Sigmoid colon (tissue), 7 donors: ENCODE measurements around the gene JDP2. TPM values are rescaled to one million over a fixed set of nuclear protein-coding genes. Genes with fewer than 3 reads are reported as not detected.

Source experiments
- DNase-seq: peaks from one replicate; pipeline ENCODE4 v3.0.0-alpha.2; 2019
- H3K27ac ChIP-seq, 4 donors: fragments of 200-600 bp; sonication (generic); one replicate each; pipeline ENCODE4 v1.5.1; 2016 to 2019; ENCODE audit warnings: mild to moderate bottlenecking in 1 of 4
- H3K27me3 ChIP-seq, 3 donors: fragments of 200-600 bp; sonication (generic); one replicate each; pipeline ENCODE4 v1.5.1; 2019; ENCODE audit warnings: mild to moderate bottlenecking in 1 of 3
- H3K36me3 ChIP-seq, 4 donors: fragments of 200-600 bp; sonication (generic); one replicate each; pipeline ENCODE4 v1.5.1; 2016 to 2019
- H3K4me1 ChIP-seq, 4 donors: fragments of 200-600 bp; sonication (generic); one replicate each; pipeline ENCODE4 v1.5.1; 2017 to 2019
- H3K4me3 ChIP-seq, 4 donors: fragments of 200-600 bp; sonication (generic); one replicate each; pipeline ENCODE4 v1.5.1; 2017 to 2019; ENCODE audit warnings: mild to moderate bottlenecking in 2 of 4, moderate library complexity in 1 of 4
- H3K9me3 ChIP-seq, 4 donors: fragments of 200-600 bp in 3 of 4; sonication (generic) in 3 of 4; one replicate each; pipeline versions ENCODE4 v1.5.1 to v1.6.1; 2013 to 2019
- CTCF ChIP-seq, 4 experiments: fragments of 450-650 bp in 3 of 4; fragments of 200-600 bp in 1 of 4; IDR thresholded peaks; one replicate each; pipeline ENCODE4 v1.5.1; 2016 to 2019; ENCODE audit warnings: antibody characterized with exemption in 4 of 4, mild to moderate bottlenecking in 3 of 4, moderate library complexity in 2 of 4
- EP300 ChIP-seq, 4 donors: sonication (generic); formaldehyde crosslinking; IDR thresholded peaks; one replicate each; pipeline ENCODE4 v1.6.1; 2017; ENCODE audit warnings: antibody characterized with exemption in 4 of 4
- POLR2A ChIP-seq, 2 donors: fragments of 450-650 bp; IDR thresholded peaks; one replicate each; pipeline ENCODE4 v1.6.1; 2016; ENCODE audit warnings: antibody characterized with exemption in 2 of 2, mild to moderate bottlenecking in 2 of 2, moderate library complexity in 2 of 2
- POLR2AphosphoS5 ChIP-seq, 4 donors: sonication (generic); formaldehyde crosslinking; IDR thresholded peaks; one replicate each; pipeline ENCODE4 v1.6.1; 2017; ENCODE audit warnings: antibody characterized with exemption in 4 of 4
- WGBS, 2 donors: extraction: QIAGEN DNeasy Blood & Tissue Kit; methylation state at CpG; one replicate each; pipeline ENCODE4 v1.1.7; 2013; 5-methylcytosine and 5-hydroxymethylcytosine counted together
- intact Hi-C: fragments of 100-400 bp; cut with DNase I; formaldehyde crosslinking; loops from one replicate; pipeline ENCODE4 v1.15.1; 2023
- polyA plus RNA-seq, 3 donors: library from polyadenylated mRNA; stranded (reverse); fragments of 200-250 nt; gene quantifications; one replicate each; pipeline ENCODE4 v1.2.3, GENCODE V29; 2013
- total RNA-seq, 4 donors: library from RNA; depleted of rRNA; stranded (reverse); fragments of >200 nt; gene quantifications; one replicate each; pipeline ENCODE4 v1.1.0, GENCODE V29; 2016
- donor health status: healthy with polysubstance abuse.
- donor health status: Bipolar disorder and iron deficiency.
- donor health status: healthy.

Gene JDP2
- total and polyA plus RNA-seq, 7 donors: 24.5 to 90.0 (median 54.9) TPM

- peaks cover 6 to 51% (median 22%) of the 10 kb centered on the region in 4 donors for H3K36me3 ChIP-seq
- no peak for TF ChIP-seq POLR2A (IDR thresholded peaks at IDR 0.05)
- no peak for TF ChIP-seq EP300 (IDR thresholded peaks at IDR 0.05)
- TF ChIP-seq CTCF (IDR thresholded peaks at IDR 0.05): no peak
- no peak for TF ChIP-seq POLR2AphosphoS5 (IDR thresholded peaks at IDR 0.05)
- H3K9me3 ChIP-seq: no peaks in the 10 kb centered on the region
- H3K4me1 ChIP-seq: peaks cover 0 to 58% (median 55%) of the 10 kb centered on the region in 4 donors
- H3K4me3 ChIP-seq: no peak overlapping the region
- intact Hi-C loops: no loop called here
- WGBS, 2 donors: 84 to 96% methylated on average over 4 of the region's 4 CpGs
- H3K27me3 ChIP-seq: no peaks in the 10 kb centered on the region
- H3K27ac ChIP-seq: peak overlapping the region; percentile 65 to 73 (median 68)
- no peak for DNase-seq
These were observed 14.3 kb downstream of the JDP2 start for GRCh38 chr14:75442166-75442565.

DNA sequence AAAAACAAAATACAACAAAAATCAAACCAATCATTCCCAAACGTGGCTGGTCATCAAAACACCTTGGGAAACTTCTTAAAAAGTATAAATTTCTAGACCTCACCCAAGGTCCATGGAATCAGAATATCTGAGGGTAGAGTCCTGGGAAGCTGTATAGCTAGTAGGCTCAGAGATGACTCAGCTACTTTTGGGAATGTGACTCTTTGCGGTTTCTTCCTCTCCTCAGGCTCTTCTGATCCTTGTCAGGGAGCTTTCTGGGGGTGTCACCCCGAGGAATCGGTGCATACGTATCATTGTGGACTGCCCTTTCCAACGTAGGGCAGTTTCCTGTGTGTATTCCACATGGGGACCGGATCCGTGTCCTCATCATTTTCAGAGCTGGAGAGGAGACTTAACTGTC lies 14.8 kb downstream of the JDP2 start:
- peaks cover 6 to 46% (median 21%) of the 10 kb centered on the region in 4 donors for H3K36me3 ChIP-seq
- intact Hi-C loops: no loop called here
- no peak for TF ChIP-seq POLR2A (IDR thresholded peaks at IDR 0.05)
- no peak for TF ChIP-seq EP300 (IDR thresholded peaks at IDR 0.05)
- H3K9me3 ChIP-seq: no peaks in the 10 kb centered on the region
- WGBS, 2 donors: 75 to 80% methylated on average over 8 of the region's 8 CpGs
- no peaks in the 10 kb centered on the region for H3K27me3 ChIP-seq
- peak overlapping the region; percentile 65 to 73 (median 68) for H3K27ac ChIP-seq
- H3K4me3 ChIP-seq: no peak overlapping the region
- DNase-seq: no peak
- peaks cover 0 to 53% (median 51%) of the 10 kb centered on the region in 4 donors for H3K4me1 ChIP-seq

- H3K4me3 ChIP-seq: no peak overlapping the region
- no peak for TF ChIP-seq POLR2AphosphoS5 (IDR thresholded peaks at IDR 0.05)
- TF ChIP-seq EP300 (IDR thresholded peaks at IDR 0.05): no peak
- TF ChIP-seq CTCF (IDR thresholded peaks at IDR 0.05): no peak
- TF ChIP-seq POLR2A (IDR thresholded peaks at IDR 0.05): no peak
- peak overlapping the region; percentile 65 to 73 (median 68) for H3K27ac ChIP-seq
- intact Hi-C loops: no loop called here
- H3K4me1 ChIP-seq: peaks cover 0 to 47% (median 45%) of the 10 kb centered on the region in 4 donors
- 85 to 90% methylated on average over 7 of the region's 7 CpGs for WGBS, 2 donors
- H3K27me3 ChIP-seq: no peaks in the 10 kb centered on the region
- H3K9me3 ChIP-seq: no peaks in the 10 kb centered on the region
- H3K36me3 ChIP-seq: peaks cover 4 to 39% (median 15%) of the 10 kb centered on the region in 4 donors
- DNase-seq: no peak
These were observed 15.6 kb downstream of the JDP2 start for GRCh38 chr14:75443203-75443969.

GRCh38 chr14:75445236-75445635 lies 17.4 kb downstream of the JDP2 start:
- intact Hi-C loops: no loop called here
- DNase-seq: peak; percentile 19
- TF ChIP-seq POLR2AphosphoS5 (IDR thresholded peaks at IDR 0.05) (no peak), POLR2A (IDR thresholded peaks at IDR 0.05) (no peak)
- H3K27ac ChIP-seq: no peak overlapping the region
- peaks cover 0 to 23% (median 7%) of the 10 kb centered on the region in 4 donors for H3K36me3 ChIP-seq
- peaks cover 0 to 53% (median 44%) of the 10 kb centered on the region in 4 donors for H3K4me1 ChIP-seq
- WGBS, 2 donors: 97 to 98% methylated on average over 6 of the region's 6 CpGs
- H3K9me3 ChIP-seq: no peaks in the 10 kb centered on the region
- H3K27me3 ChIP-seq: no peaks in the 10 kb centered on the region
- no peak overlapping the region for H3K4me3 ChIP-seq

DNA sequence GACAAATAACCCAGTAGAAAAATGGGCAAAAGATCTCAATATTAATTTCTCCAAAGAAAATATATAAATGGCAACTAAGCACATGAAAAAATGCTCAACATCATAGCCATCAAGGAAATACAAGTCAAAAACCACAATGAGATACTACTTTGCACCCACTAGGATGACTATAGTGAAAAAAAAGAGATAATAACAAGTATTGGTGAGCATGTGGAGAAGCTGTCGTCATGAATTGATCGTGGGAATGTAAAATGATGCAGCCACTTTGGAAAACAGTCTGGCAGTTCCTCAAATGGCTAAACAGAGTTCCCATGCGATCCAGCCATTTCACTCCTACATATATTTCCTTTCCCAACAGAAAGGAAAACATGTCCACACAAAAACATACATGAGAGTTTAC lies 18.1 kb downstream of the JDP2 start:
- no peak for TF ChIP-seq CTCF (IDR thresholded peaks at IDR 0.05)
- TF ChIP-seq EP300 (IDR thresholded peaks at IDR 0.05): no peak
- no peak for TF ChIP-seq POLR2A (IDR thresholded peaks at IDR 0.05)
- no peak for TF ChIP-seq POLR2AphosphoS5 (IDR thresholded peaks at IDR 0.05)
- no peak overlapping the region for H3K4me3 ChIP-seq
- H3K36me3 ChIP-seq: peaks cover 0 to 20% (median 7%) of the 10 kb centered on the region in 4 donors
- DNase-seq: no peak
- intact Hi-C loops: no loop called here
- no peak overlapping the region for H3K27ac ChIP-seq
- peaks cover 0 to 53% (median 44%) of the 10 kb centered on the region in 4 donors for H3K4me1 ChIP-seq
- WGBS, 2 donors: 95 to 96% methylated on average over 3 of the region's 3 CpGs
- H3K27me3 ChIP-seq: no peaks in the 10 kb centered on the region
- no peaks in the 10 kb centered on the region for H3K9me3 ChIP-seq
